Measurements from ENCODE around the gene ARHGAP42. TPM values are rescaled to one million over a fixed set of nuclear protein-coding genes. Genes with fewer than 3 reads are reported as not detected.
A peak's percentile ranks its signal among the peaks of the same experiment; 100 is the strongest.

The ARHGAP42 gene
- total RNA-seq, 4 donors from 2014 or later: 5.1 to 10.6 (median 8.0) TPM

DNA sequence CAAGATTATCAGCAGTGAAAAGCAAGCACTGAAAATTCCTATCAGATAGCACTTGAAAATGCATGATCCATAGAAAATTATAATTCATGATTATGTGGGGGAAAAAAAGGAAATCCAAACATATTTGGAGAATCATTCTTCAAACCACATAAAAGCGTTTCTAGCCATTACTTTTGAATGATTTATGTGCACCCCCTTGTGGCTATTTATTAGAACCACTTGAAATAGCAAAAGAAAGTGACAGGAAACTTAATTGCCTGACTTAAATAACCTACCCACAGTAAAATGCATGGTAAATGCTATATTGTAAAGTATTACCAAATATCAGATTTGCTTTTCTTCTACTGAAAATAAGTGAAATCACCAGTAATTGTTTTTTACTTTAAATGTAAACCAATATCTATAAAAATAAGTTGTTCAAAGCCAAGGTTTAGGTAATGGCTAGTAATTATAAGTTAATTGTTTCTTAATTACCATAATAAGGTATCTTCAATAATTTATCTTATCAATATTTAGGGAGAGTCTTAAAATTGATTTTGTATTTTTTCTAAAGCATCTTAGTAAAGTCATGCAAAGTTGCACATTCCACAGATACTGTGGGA lies 168.5 kb downstream of the ARHGAP42 start:
- Histone ChIP-seq H3K9me3 (no peaks in the 10 kb centered on the region), H3K36me3 (no peaks in the 10 kb centered on the region), H3K4me1 (no peaks in the 10 kb centered on the region), H3K27me3 (no peaks in the 10 kb centered on the region), H3K27ac (replicated peaks in 1 of 4) (no peak overlapping the region), H3K4me3 (no peak overlapping the region)
- TF ChIP-seq EP300 (IDR thresholded peaks at IDR 0.05): no peak
- TF ChIP-seq, protein P1, sequence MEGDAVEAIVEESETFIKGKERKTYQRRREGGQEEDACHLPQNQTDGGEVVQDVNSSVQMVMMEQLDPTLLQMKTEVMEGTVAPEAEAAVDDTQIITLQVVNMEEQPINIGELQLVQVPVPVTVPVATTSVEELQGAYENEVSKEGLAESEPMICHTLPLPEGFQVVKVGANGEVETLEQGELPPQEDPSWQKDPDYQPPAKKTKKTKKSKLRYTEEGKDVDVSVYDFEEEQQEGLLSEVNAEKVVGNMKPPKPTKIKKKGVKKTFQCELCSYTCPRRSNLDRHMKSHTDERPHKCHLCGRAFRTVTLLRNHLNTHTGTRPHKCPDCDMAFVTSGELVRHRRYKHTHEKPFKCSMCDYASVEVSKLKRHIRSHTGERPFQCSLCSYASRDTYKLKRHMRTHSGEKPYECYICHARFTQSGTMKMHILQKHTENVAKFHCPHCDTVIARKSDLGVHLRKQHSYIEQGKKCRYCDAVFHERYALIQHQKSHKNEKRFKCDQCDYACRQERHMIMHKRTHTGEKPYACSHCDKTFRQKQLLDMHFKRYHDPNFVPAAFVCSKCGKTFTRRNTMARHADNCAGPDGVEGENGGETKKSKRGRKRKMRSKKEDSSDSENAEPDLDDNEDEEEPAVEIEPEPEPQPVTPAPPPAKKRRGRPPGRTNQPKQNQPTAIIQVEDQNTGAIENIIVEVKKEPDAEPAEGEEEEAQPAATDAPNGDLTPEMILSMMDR (IDR thresholded peaks at IDR 0.05): peak; percentile 67 to 71 (median 70)
- intact Hi-C loops (cut with DNase I): loop anchor here (2.0 kb wide), 2 partner anchors 171 to 279 kb away; no protein-coding TSS in a partner anchor
- WGBS: 0% methylated on average over 1 of the region's 1 CpG
- DNase-seq (ENCODE audit: extremely low spot score): no peak

DNA sequence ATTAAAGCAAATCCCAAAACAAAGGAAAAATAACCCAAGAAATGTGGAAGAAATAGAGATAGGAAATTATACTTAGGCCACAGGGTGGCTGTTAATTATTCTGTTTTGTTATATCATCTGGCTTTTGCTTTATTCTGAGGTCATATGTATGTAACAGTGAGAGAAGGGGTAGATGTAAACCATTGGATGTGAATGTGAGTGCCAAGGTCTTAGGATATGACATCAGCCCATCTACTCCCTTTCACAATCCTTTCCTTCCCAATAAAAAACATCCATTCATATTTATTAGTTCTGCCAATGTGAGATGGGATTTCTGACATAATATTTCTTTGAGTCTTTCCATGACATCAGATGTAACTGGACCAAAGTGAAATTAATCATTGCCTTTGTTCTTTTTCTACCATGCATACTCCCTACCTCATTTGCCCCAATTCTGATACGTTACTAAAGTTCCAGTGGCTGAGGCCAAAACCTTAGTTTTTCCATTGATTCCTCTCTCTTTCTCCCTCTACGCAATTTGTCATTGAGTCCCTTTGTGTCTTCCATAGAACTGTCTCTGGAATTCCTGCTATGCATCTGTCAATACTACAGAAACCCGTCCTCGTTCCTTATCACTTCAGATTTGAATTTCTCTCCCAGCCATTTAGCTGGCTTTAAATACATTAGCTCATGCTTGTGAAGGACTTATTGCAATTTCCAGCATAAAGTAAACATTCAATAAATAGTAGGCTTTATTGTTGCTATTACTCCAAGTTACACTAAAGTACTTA lies 170.3 kb downstream of the ARHGAP42 start:
- Histone ChIP-seq H3K4me3 (no peak overlapping the region), H3K27me3 (no peaks in the 10 kb centered on the region), H3K27ac (replicated peaks in 1 of 4) (no peak overlapping the region), H3K36me3 (no peaks in the 10 kb centered on the region), H3K9me3 (no peaks in the 10 kb centered on the region), H3K4me1 (no peaks in the 10 kb centered on the region)
- WGBS: 80% methylated on average over 4 of the region's 4 CpGs
- intact Hi-C loops (cut with DNase I): loop anchor here (2.0 kb wide), 1 partner anchor 281 kb away; no protein-coding TSS in a partner anchor
- no peak for TF ChIP-seq POLR2AphosphoS5 (IDR thresholded peaks at IDR 0.05)
- TF ChIP-seq, protein P1 (IDR thresholded peaks at IDR 0.05): no peak
- TF ChIP-seq EP300 (IDR thresholded peaks at IDR 0.05): no peak
- no peak for DNase-seq (ENCODE audit: extremely low spot score)

DNA sequence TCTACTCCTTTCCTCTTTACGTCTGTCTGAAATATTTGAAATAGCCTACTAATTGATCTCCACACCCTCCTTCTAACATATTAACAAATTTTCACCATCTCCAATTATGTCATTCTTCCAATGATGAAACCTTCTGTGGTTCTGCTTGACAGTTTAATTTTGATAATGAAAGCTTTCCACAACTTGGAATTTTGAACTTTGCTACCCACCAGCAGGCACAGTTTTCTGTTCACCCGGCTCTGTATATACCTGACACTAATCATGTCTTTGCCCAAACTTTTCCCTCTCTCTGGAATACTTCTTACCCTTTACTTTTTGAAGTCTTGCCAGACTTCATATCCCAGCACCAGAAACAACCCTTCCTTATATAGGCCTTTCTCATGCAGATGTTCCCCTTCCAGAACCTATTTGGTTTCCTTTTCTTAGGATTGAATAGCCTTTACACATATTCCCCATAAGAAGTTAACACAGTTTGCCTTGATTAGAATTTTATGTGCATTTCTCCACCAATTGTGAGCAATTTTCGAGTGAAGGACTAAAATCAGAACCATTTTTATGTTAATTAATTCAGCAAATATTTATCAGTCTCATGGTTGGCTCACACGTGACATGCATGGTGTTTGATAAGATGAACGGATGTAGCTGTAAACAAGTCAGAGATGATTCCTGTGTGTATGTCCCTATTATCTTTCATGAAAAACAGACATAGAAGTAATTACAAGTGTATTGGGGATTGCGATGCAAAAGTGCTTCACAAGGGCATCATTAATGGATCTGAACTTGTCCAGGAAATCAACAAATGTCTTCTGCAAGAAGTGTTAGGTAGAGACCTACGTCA lies 173.4 kb downstream of the ARHGAP42 start:
- no peak for DNase-seq (ENCODE audit: extremely low spot score)
- no peak overlapping the region for H3K27ac ChIP-seq (replicated peaks in 1 of 4)
- no peak overlapping the region for H3K4me3 ChIP-seq
- no peaks in the 10 kb centered on the region for H3K27me3 ChIP-seq
- TF ChIP-seq, protein P1 (IDR thresholded peaks at IDR 0.05): no peak
- TF ChIP-seq POLR2AphosphoS5 (IDR thresholded peaks at IDR 0.05) (no peak), EP300 (IDR thresholded peaks at IDR 0.05) (no peak), POLR2A (IDR thresholded peaks at IDR 0.05; ENCODE audit: low read depth) (no peak)
- peaks cover 0 to 6% (median 2%) of the 10 kb centered on the region in 4 donors for H3K4me1 ChIP-seq
- H3K36me3 ChIP-seq: no peaks in the 10 kb centered on the region
- H3K9me3 ChIP-seq: no peaks in the 10 kb centered on the region
- 95% methylated on average over 7 of the region's 7 CpGs for WGBS
- intact Hi-C loops (cut with DNase I): no loop called here

DNA sequence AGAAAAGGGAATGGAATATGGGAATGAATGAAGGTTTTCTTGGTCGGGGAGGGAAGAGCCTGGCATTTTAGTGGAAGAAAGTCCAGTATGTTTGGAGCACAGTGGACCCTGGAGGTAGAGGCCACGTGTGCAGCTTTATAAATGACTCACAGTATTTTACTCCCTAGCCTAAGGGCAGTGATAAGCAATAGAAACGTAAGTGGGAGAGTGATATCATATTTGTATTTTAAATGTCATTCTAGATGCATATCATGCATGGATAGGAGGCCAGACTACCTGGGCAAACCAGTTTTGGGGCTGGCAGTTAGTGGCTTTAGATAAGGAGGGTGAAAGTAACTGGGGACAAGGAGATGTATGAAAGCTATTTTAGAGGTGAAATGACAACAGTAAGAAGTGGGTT lies 174.1 kb downstream of the ARHGAP42 start:
- H3K27ac ChIP-seq (replicated peaks in 1 of 4): no peak overlapping the region
- DNase-seq (ENCODE audit: extremely low spot score): no peak
- intact Hi-C loops (cut with DNase I): no loop called here
- TF ChIP-seq EP300 (IDR thresholded peaks at IDR 0.05) (no peak), POLR2A (IDR thresholded peaks at IDR 0.05; ENCODE audit: low read depth) (no peak), POLR2AphosphoS5 (IDR thresholded peaks at IDR 0.05) (no peak)
- TF ChIP-seq, protein P1 (IDR thresholded peaks at IDR 0.05): no peak
- H3K36me3 ChIP-seq: no peaks in the 10 kb centered on the region
- no peaks in the 10 kb centered on the region for H3K27me3 ChIP-seq
- WGBS: 95% methylated on average over 3 of the region's 3 CpGs
- H3K9me3 ChIP-seq: no peaks in the 10 kb centered on the region
- H3K4me3 ChIP-seq: no peak overlapping the region
- H3K4me1 ChIP-seq: peaks cover 0 to 6% (median 2%) of the 10 kb centered on the region in 4 donors
